GM19238 (cell line): Measurements from ENCODE around the gene WDR53.
"Not testable (repeated sequence)": the region's sequence is repeated elsewhere in the genome, so short reads cannot be mapped to it uniquely, and the experiment has no call there.

Experiments used
- DNase-seq: peaks from one replicate; pipeline ENCODE4 v3.0.0; 2011; ENCODE audit warnings: low spot score; ENCODE audit not compliant: insufficient read length

WDR53 gene

GRCh38 chr3:196518966-196519717 is 49.2 kb downstream of the WDR53 start:
- DNase-seq: no peak

DNA sequence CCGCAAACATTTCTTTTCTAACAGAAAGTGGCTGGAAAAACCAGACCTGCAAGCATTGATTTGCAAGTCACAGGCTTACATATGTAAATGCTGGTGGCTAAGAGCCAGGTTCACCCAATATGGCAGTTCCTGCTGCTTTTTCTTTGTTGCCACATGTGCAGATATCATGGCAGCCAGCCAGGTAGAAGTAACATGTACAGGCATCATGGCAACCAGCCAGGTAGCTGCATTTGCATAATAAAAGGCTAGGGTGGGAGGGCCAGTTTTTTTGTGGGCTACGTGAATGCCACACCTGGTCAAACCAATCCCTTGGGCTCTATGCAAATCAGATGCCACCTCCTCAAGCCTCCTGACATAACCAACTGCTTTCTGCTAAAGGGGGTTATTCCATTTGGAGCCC is 50.4 kb downstream of the WDR53 start:
- no peak for DNase-seq

GRCh38 chr3:196517162-196517800 is 51.1 kb downstream of the WDR53 start:
- DNase-seq: no peak

DNA sequence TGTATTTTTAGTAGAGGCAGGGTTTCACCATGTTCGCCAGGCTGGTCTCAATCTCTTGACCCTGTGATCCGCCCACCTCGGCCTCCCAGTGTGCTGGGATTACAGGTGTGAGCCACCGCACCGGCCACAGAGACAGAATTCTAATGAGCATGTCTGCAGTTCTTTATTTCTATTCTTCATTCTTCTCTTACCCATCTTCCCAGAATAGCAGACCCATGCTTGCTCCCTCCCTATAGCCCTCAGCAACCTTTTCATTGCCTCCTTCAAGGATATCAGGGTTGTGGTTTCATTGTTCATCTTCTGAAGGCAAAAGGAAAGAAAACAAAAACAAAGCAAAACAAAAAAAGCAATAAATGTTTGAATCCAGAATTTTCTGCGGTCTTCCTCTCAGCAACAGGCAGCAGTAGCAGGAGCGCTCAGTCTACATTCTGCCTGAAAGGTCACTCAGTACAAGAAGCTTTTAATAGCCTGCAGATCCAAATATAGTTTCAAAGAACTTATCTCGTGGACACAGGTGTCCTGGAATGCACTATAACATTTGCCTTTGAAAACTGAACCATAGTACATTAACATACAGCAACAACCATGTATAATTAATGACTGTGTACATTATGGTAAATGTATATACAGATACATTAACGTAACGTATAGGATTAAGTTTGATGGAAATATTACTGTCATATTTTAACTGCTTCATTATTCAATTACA is 53.3 kb downstream of the WDR53 start, which contains the start of gene SMCO1:
Gene SMCO1 (minus strand): TSS at position 434 of the 709 bp plus-strand sequence. CDS start 137 bp downstream, at position 297.
- no peak for DNase-seq

DNA sequence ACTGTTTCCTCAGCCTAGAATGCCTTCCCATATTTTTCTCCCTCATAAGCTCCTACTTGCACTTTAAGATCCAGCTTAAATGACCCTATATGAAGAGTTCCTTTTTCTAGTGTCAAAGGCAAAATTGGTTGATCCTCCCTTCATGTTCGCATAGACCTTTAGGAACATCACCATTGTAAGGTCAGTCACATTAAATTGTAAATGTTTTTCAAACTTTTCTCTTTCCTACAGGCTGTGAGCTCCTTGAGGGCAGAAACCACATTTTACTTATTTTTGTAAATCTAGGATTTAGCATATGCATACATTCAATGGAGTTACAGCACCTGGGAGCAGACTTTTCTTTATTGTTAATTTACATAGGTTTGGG is 54.0 kb downstream of the WDR53 start:
- no peak for DNase-seq

GRCh38 chr3:196513697-196514349 is 54.5 kb downstream of the WDR53 start:
- DNase-seq: no peak

DNA sequence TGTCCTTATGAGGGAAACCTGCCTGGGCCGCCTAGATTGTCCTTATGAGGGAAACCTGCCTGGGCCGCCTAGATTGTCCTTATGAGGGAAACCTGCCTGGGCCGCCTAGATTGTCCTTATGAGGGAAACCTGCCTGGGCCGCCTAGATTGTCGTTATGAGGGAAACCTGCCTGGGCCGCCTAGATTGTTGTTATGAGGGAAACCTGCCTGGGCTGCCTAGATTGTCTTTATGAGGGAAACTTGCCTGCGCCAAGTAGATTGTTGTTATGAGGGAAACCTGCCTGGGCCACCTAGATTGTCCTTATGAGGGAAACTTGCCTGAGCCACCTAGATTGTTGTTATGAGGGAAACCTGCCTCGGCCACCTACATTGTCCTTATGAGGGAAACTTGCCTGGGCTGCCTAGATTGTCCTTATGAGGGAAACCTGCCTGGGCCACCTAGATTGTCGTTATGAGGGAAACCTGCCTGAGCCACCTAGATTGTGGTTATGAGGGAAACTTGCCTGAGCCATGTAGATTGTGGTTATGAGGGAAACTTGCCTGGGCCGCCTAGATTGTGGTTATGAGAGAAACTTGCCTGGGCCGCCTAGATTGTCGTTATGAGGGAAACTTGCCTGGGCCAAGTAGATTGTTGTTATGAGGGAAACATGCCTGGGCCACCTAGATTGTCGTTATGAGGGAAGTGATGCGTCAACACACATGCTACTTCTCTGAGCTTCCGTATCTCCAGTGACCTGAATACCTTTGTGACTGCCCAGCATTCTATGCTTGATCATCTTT is 56.5 kb downstream of the WDR53 start:
- DNase-seq: not testable (repeated sequence)

GRCh38 chr3:196511108-196511507 is 57.2 kb downstream of the WDR53 start:
- DNase-seq: not testable (repeated sequence)

- DNase-seq: no peak
These were observed 61.7 kb downstream of the WDR53 start for GRCh38 chr3:196506687-196507086.

- DNase-seq: no peak
These were observed 63.8 kb downstream of the WDR53 start for GRCh38 chr3:196504556-196504955.
